Glomerular visceral epithelial cell (primary cell): Measurements from ENCODE around the gene TNFSF10.
"Not testable (repeated sequence)": the region's sequence is repeated elsewhere in the genome, so short reads cannot be mapped to it uniquely, and the experiment has no call there.

Experiments
- DNase-seq: peaks from one replicate; pipeline ENCODE4 v3.0.0-alpha.2; 2016; ENCODE audit errors: extremely low spot score

TNFSF10 gene

GRCh38 chr3:172522871-172523818 is at the start of gene TNFSF10:
TSS of gene TNFSF10 (minus strand) at chr3:172523430. CDS start at chr3:172523384, 46 bp downstream.
- DNase-seq = peak; percentile 90

- no peak for DNase-seq
Observed at GRCh38 chr3:172569128-172570008, 46.1 kb upstream of the TNFSF10 start.

GRCh38 chr3:172568701-172569100 is 45.5 kb upstream of the TNFSF10 start:
- DNase-seq = no peak

- DNase-seq = not testable (repeated sequence)
Observed at GRCh38 chr3:172566785-172567184, 43.6 kb upstream of the TNFSF10 start.

GRCh38 chr3:172564499-172564898 is 41.3 kb upstream of the TNFSF10 start:
- peak; percentile 74 for DNase-seq

- peak; percentile 87 for DNase-seq
Observed at GRCh38 chr3:172562871-172563865, 39.9 kb upstream of the TNFSF10 start.

GRCh38 chr3:172561897-172562640 is 38.8 kb upstream of the TNFSF10 start:
- peak; percentile 59 for DNase-seq

- no peak for DNase-seq
Observed at GRCh38 chr3:172560586-172560985, 37.4 kb upstream of the TNFSF10 start.

GRCh38 chr3:172560026-172560425 is 36.8 kb upstream of the TNFSF10 start:
- DNase-seq = no peak

GRCh38 chr3:172559020-172559419 is 35.8 kb upstream of the TNFSF10 start:
- DNase-seq = no peak

GRCh38 chr3:172557515-172558220 is 34.4 kb upstream of the TNFSF10 start:
- DNase-seq = no peak

GRCh38 chr3:172553526-172554252 is 30.5 kb upstream of the TNFSF10 start:
- no peak for DNase-seq

GRCh38 chr3:172552607-172553006 is 29.4 kb upstream of the TNFSF10 start:
- no peak for DNase-seq

GRCh38 chr3:172551874-172552273 is 28.6 kb upstream of the TNFSF10 start:
- DNase-seq = no peak

- peak; percentile 94 for DNase-seq
Observed at GRCh38 chr3:172550347-172550943, 27.2 kb upstream of the TNFSF10 start.

GRCh38 chr3:172549144-172549543 is 25.9 kb upstream of the TNFSF10 start:
- DNase-seq = no peak

GRCh38 chr3:172546628-172547214 is 23.5 kb upstream of the TNFSF10 start:
- DNase-seq = no peak

GRCh38 chr3:172546105-172546504 is 22.9 kb upstream of the TNFSF10 start:
- DNase-seq = peak; percentile 20
